H1 (cell line): ENCODE data around the gene CACNA1C. TPM values are rescaled to one million over a fixed set of nuclear protein-coding genes. Genes with fewer than 3 reads are reported as not detected.

Experiments
- CTCF ChIA-PET: fragments of 300-600 bp; sonication (Branson Sonifier 250); formaldehyde crosslinking; loops from one replicate; lab custom pipeline; 2021; ENCODE audit not compliant: partially characterized antibody; lab: Charles Lee
- POLR2A ChIA-PET: fragments of 300-600 bp; sonication (Branson Sonifier 250); formaldehyde crosslinking; loops from one replicate; lab custom pipeline; 2021; ENCODE audit warnings: inconsistent platforms; ENCODE audit not compliant: partially characterized antibody; lab: Charles Lee
- DNase-seq, 2 experiments: peaks; one replicate each; pipeline versions ENCODE4 v3.0.0 to v3.0.0-alpha.2; 2010 to 2022; ENCODE audit warnings: low spot score in 2 of 2, low read depth in 1 of 2, mixed read lengths in 1 of 2
- FAIRE-seq: peaks from 2 replicates; lab custom pipeline; 2011; peaks lifted over from hg19 to GRCh38; lab: Jason Lieb, UNC
- H2AFZ ChIP-seq: 2 replicates; pipeline ENCODE4 v1.8.1; 2012; ENCODE audit warnings: low read length, inconsistent platforms
- H2AK5ac ChIP-seq: 2 replicates; pipeline ENCODE4 v1.6.1; 2013; ENCODE audit warnings: low read depth, low read length
- H2BK120ac ChIP-seq: replicated peaks from 2 replicates; pipeline ENCODE3; 2013; ENCODE audit warnings: low read depth, low read length, inconsistent platforms
- H2BK12ac ChIP-seq: 2 replicates; pipeline ENCODE4 v1.6.1; 2013; ENCODE audit warnings: low read depth, low read length
- H2BK15ac ChIP-seq: 2 replicates; pipeline ENCODE4 v1.6.1; 2013; ENCODE audit warnings: low read length
- H2BK20ac ChIP-seq: 2 replicates; pipeline ENCODE4 v1.6.1; 2013; ENCODE audit warnings: low read length
- H2BK5ac ChIP-seq: 2 replicates; pipeline ENCODE4 v1.6.1; 2013; ENCODE audit warnings: low read depth, low read length
- H3K14ac ChIP-seq: 2 replicates; pipeline ENCODE4 v1.6.1; 2013; ENCODE audit warnings: inconsistent platforms; ENCODE audit not compliant: insufficient read length
- H3K18ac ChIP-seq: 2 replicates; pipeline ENCODE4 v1.6.1; 2013; ENCODE audit warnings: low read length; ENCODE audit errors: extremely low read depth
- H3K23ac ChIP-seq: 2 replicates; pipeline ENCODE4 v1.6.1; 2013; ENCODE audit warnings: inconsistent platforms; ENCODE audit not compliant: insufficient read length
- H3K23me2 ChIP-seq: 2 replicates; pipeline ENCODE4 v1.6.1; 2013; ENCODE audit warnings: low read depth, low read length
- H3K27ac ChIP-seq: 2 replicates; pipeline ENCODE4 v1.6.1; 2011; ENCODE audit warnings: low read depth, low read length, inconsistent platforms
- H3K27me3 ChIP-seq, 4 experiments: replicated peaks in 1 of 4; 1 replicate in 1 of 4; 2 replicates in 3 of 4; pipeline versions ENCODE4 v1.6.1 to v1.8.1; 2011 to 2013; ENCODE audit warnings: low read length in 3 of 4, mild to moderate bottlenecking in 3 of 4, inconsistent platforms in 2 of 4, mixed read lengths in 2 of 4, moderate library complexity in 1 of 4; ENCODE audit not compliant: control insufficient read depth in 3 of 4, insufficient read depth in 3 of 4; ENCODE audit errors: extremely low read depth in 1 of 4
- H3K36me3 ChIP-seq, 4 experiments: 2 replicates each; pipeline versions ENCODE4 v1.6.1 to v1.8.1; 2011 to 2013; ENCODE audit warnings: mild to moderate bottlenecking in 4 of 4, low read length in 3 of 4, moderate library complexity in 2 of 4, control low read depth in 1 of 4, inconsistent platforms in 1 of 4; ENCODE audit not compliant: insufficient read depth in 4 of 4, control insufficient read depth in 2 of 4
- H3K4ac ChIP-seq: replicated peaks from 2 replicates; pipeline ENCODE3; 2013; ENCODE audit warnings: low read length, low read depth, mixed read lengths, inconsistent platforms; ENCODE audit not compliant: insufficient read length
- H3K4me1 ChIP-seq, 4 experiments: replicated peaks in 1 of 4; 1 replicate in 1 of 4; 2 replicates in 3 of 4; pipeline versions ENCODE4 v1.6.1 to v1.8.1; 2011 to 2013; ENCODE audit warnings: low read length in 3 of 4, inconsistent platforms in 2 of 4, mixed read lengths in 1 of 4; ENCODE audit not compliant: insufficient read depth in 4 of 4, control insufficient read depth in 3 of 4
- H3K4me2 ChIP-seq, 2 experiments: 2 replicates each; pipeline versions ENCODE4 v1.6.1 to v1.8.1; 2011 to 2013; ENCODE audit warnings: low read depth in 2 of 2, low read length in 2 of 2, control low read depth in 1 of 2, inconsistent platforms in 1 of 2, mild to moderate bottlenecking in 1 of 2; ENCODE audit not compliant: insufficient read depth in 1 of 2
- H3K4me3 ChIP-seq, 4 experiments: fragments of 200-600, 300-600 bp in 1 of 4; sonication (generic), shearing (Covaris generic), sonication (Bioruptor Twin) in 1 of 4; 2 replicates each; pipeline versions ENCODE4 v1.5.1 to v1.8.1; 2011 to 2016; ENCODE audit warnings: low read length in 4 of 4, low read depth in 3 of 4, control low read depth in 2 of 4, inconsistent platforms in 2 of 4, mild to moderate bottlenecking in 2 of 4, mixed read lengths in 1 of 4, moderate library complexity in 1 of 4; ENCODE audit not compliant: insufficient read depth in 2 of 4; ENCODE audit errors: extremely low read depth in 1 of 4
- H3K56ac ChIP-seq: replicated peaks from 2 replicates; pipeline ENCODE3; 2013; ENCODE audit warnings: low read depth, mild to moderate bottlenecking, mixed read lengths, low read length, inconsistent platforms; ENCODE audit not compliant: insufficient read length
- H3K79me1 ChIP-seq: 2 replicates; pipeline ENCODE4 v1.6.1; 2013; ENCODE audit warnings: low read depth, low read length, control low read depth
- H3K79me2 ChIP-seq, 2 experiments: 2 replicates each; pipeline versions ENCODE4 v1.6.1 to v1.8.1; 2012 to 2013; ENCODE audit warnings: low read length in 2 of 2, mild to moderate bottlenecking in 2 of 2, inconsistent platforms in 1 of 2; ENCODE audit not compliant: insufficient read depth in 2 of 2, control insufficient read depth in 1 of 2
- H3K9ac ChIP-seq, 4 experiments: replicated peaks in 1 of 4; 1 replicate in 1 of 4; 2 replicates in 3 of 4; pipeline versions ENCODE4 v1.6.1 to v1.8.1; 2011 to 2013; ENCODE audit warnings: low read depth in 3 of 4, low read length in 3 of 4, control low read depth in 2 of 4, mild to moderate bottlenecking in 2 of 4, moderate library complexity in 2 of 4, inconsistent platforms in 1 of 4; ENCODE audit errors: extremely low read depth in 1 of 4
- H3K9me3 ChIP-seq, 2 experiments: 2 replicates each; pipeline versions ENCODE4 v1.6.1 to v1.8.1; 2012 to 2013; ENCODE audit warnings: mild to moderate bottlenecking in 2 of 2, moderate library complexity in 2 of 2, control low read depth in 1 of 2, inconsistent platforms in 1 of 2, low read depth in 1 of 2, low read length in 1 of 2, mixed read lengths in 1 of 2; ENCODE audit not compliant: insufficient read depth in 2 of 2
- H4K20me1 ChIP-seq, 2 experiments: replicated peaks in 1 of 2; 2 replicates each; pipeline versions ENCODE3 to v1.8.1; 2011 to 2013; ENCODE audit warnings: inconsistent platforms in 2 of 2, low read length in 2 of 2, mild to moderate bottlenecking in 1 of 2; ENCODE audit not compliant: insufficient read depth in 2 of 2, control insufficient read depth in 1 of 2
- H4K5ac ChIP-seq: 2 replicates; pipeline ENCODE4 v1.6.1; 2013; ENCODE audit warnings: low read length, low read depth, mixed read lengths, inconsistent platforms; ENCODE audit not compliant: insufficient read length
- H4K8ac ChIP-seq: 2 replicates; pipeline ENCODE4 v1.8.0; 2013; ENCODE audit warnings: mild to moderate bottlenecking, moderate library complexity, low read length, inconsistent platforms; ENCODE audit not compliant: insufficient read depth; ENCODE audit errors: extremely low read depth
- H4K91ac ChIP-seq: replicated peaks from 2 replicates; pipeline ENCODE3; 2013; ENCODE audit warnings: low read length, mixed read lengths, inconsistent platforms; ENCODE audit not compliant: insufficient read length
- CHD2 ChIP-seq: IDR thresholded peaks from 2 replicates; pipeline ENCODE4 v1.6.1; 2012; ENCODE audit warnings: low read length, improper control_type of control experiment
- CREB1 ChIP-seq: IDR thresholded peaks from 2 replicates; pipeline ENCODE4 v1.6.1; 2012; ENCODE audit warnings: inconsistent platforms
- FOSL1 ChIP-seq: IDR thresholded peaks from 2 replicates; pipeline ENCODE4 v1.6.1; 2011; ENCODE audit warnings: mild to moderate bottlenecking, low read depth, low read length, moderate library complexity; ENCODE audit not compliant: insufficient read depth
- NANOG ChIP-seq: IDR thresholded peaks from 2 replicates; pipeline ENCODE4 v1.6.1; 2011; ENCODE audit warnings: low read length, low read depth, mild to moderate bottlenecking, inconsistent platforms; ENCODE audit not compliant: insufficient read depth, poor library complexity, severe bottlenecking
- RXRA ChIP-seq: IDR thresholded peaks from 2 replicates; pipeline ENCODE4 v1.6.1; 2011; ENCODE audit warnings: low read depth, mild to moderate bottlenecking, low read length, moderate library complexity; ENCODE audit not compliant: insufficient read depth
- SAP30 ChIP-seq: fragments of 300-600 bp; sonication (generic); IDR thresholded peaks from 2 replicates; pipeline ENCODE4 v1.7.1; 2012; ENCODE audit warnings: low read length, moderate library complexity, mild to moderate bottlenecking, inconsistent platforms; ENCODE audit not compliant: insufficient read depth, insufficient replicate concordance
- SUZ12 ChIP-seq: fragments of 200-600 bp; sonication (generic); IDR thresholded peaks from 2 replicates; pipeline ENCODE4 v1.6.1; 2012; ENCODE audit warnings: mild to moderate bottlenecking, inconsistent platforms, low read length, moderate library complexity, mixed read lengths
- TAF7 ChIP-seq: optimal IDR thresholded peaks from 2 replicates; pipeline ENCODE3; 2011; ENCODE audit warnings: low read depth, mild to moderate bottlenecking, inconsistent platforms, low read length, moderate library complexity, borderline replicate concordance
- YY1 ChIP-seq: IDR thresholded peaks from 2 replicates; pipeline ENCODE4 v1.6.1; 2011; ENCODE audit warnings: low read depth, mild to moderate bottlenecking, low read length
- ZNF274 ChIP-seq: IDR thresholded peaks from 2 replicates; pipeline ENCODE4 v1.7.0; 2012; ENCODE audit warnings: low read length, borderline replicate concordance; ENCODE audit errors: extremely low read depth
- WGBS, 2 experiments: shearing (Covaris generic) in 1 of 2; methylation state at CpG; one replicate each; pipeline versions ENCODE4 v1.1.6 to v1.1.7; 2013 to 2015; ENCODE audit warnings: low lambda C conversion rate in 2 of 2, mixed read lengths in 2 of 2, inconsistent platforms in 1 of 2, low coverage in 1 of 2, missing lambda C conversion rate in 1 of 2; ENCODE audit not compliant: insufficient replicate concordance in 2 of 2, insufficient coverage in 1 of 2, insufficient read length in 1 of 2; ENCODE audit errors: extremely low coverage in 1 of 2, missing lambda C conversion rate in 1 of 2; 5-methylcytosine and 5-hydroxymethylcytosine counted together
- polyA plus RNA-seq, 7 experiments: library from polyadenylated mRNA; depleted of rRNA in 3 of 7; stranded (reverse) in 5 of 7; unstranded in 2 of 7; fragments of >200 nt in 5 of 7; fragments of 200-250 nt in 2 of 7; gene quantifications; 1 replicate in 5 of 7; 2 replicates in 1 of 7; 4 replicates in 1 of 7; pipeline versions ENCODE4 v1.2.1 to v1.2.3, GENCODE V29; 2011 to 2013; ENCODE audit warnings: missing spikeins in 2 of 7, mixed read lengths in 2 of 7
- total RNA-seq: library from RNA; stranded (reverse); fragmentation: NEBNext Ultra II Directional; extraction: Animal tissue kit (Norgen Biotek cat#: 25700); gene quantifications from 2 replicates; pipeline ENCODE4 v1.2.1, GENCODE V29; 2021

The CACNA1C gene
- total and polyA plus RNA-seq, 2 of the 8 experiments (the other 6 are each of a cell fraction or from before 2014, with no cell fraction given), result 1.3 TPM

DNA sequence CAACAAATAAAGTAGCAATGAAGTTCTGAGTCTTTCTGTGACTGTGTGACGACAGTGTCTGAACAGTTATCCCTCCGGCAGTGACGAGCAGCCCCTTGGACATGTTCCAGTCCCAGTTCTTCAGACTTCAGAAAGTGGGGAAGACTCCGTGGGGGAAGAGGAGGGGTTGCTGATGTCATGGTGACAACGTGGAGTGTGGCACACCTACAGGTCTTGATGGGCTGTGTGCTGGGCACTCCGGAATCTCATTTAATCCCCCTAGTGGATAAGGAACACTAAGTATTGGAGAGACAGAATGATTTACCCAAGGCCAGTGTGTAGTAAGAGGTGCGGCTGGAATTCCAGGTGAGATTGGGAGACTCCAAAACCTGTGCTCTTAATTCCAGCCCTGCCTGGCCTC is 280.2 kb downstream of the CACNA1C start:
- POLR2A ChIA-PET, result no interaction called here
- H2AK5ac ChIP-seq, result no peak overlapping the region
- TF ChIP-seq ZNF274 (no peak), NANOG (no peak), RXRA (no peak), YY1 (no peak), SUZ12 (no peak), FOSL1 (no peak), CHD2 (no peak), CREB1 (no peak), SAP30 (no peak), TAF7 (no peak)
- TF ChIP-seq, all 59 proteins: peak for 0
- Histone ChIP-seq H2BK15ac (no peak overlapping the region), H3K23ac (no peak overlapping the region), H3K36me3 (no peaks in the 10 kb centered on the region), H2BK120ac (no peak overlapping the region), H2AFZ (no peak overlapping the region), H4K8ac (no peak overlapping the region), H3K79me1 (no peaks in the 10 kb centered on the region), H3K23me2 (no peaks in the 10 kb centered on the region), H2BK5ac (no peak overlapping the region), H3K4me2 (no peak overlapping the region), H3K18ac (no peak overlapping the region), H4K91ac (no peak overlapping the region), H3K9ac (no peak overlapping the region), H3K4ac (no peak overlapping the region), H4K5ac (no peak overlapping the region), H2BK12ac (no peak overlapping the region), H3K27ac (no peak overlapping the region), H3K14ac (no peak overlapping the region), H3K9me3 (no peaks in the 10 kb centered on the region), H3K4me3 (no peak overlapping the region), H3K56ac (no peak overlapping the region), H3K79me2 (no peaks in the 10 kb centered on the region), H3K27me3 (no peaks in the 10 kb centered on the region), H3K4me1 (no peaks in the 10 kb centered on the region; a peak in 1 of 7 replicates), H4K20me1 (no peaks in the 10 kb centered on the region), H2BK20ac (no peak overlapping the region)
- FAIRE-seq, result no peak
- 80% methylated on average over 7 of the region's 7 CpGs; no CpG with 5 or more reads in 1 of the 2 experiments for WGBS, 2 experiments
- CTCF ChIA-PET, result no interaction called here
- DNase-seq, result no peak
